Tibial nerve (tissue), 3 donors: ENCODE results near the gene ZDBF2.

Experiments used
- POLR2A ChIP-seq, 2 donors: fragments of 450-650 bp; IDR thresholded peaks; one replicate each; pipeline ENCODE4 v1.6.1; 2017; ENCODE audit warnings: antibody characterized with exemption in 2 of 2, mild to moderate bottlenecking in 2 of 2, moderate library complexity in 2 of 2
- TF ChIP-seq, protein P1 (sequence below), 5 experiments: fragments of 200-600 bp in 3 of 5; fragments of 450-650 bp in 2 of 5; sonication (generic) in 3 of 5; IDR thresholded peaks; one replicate each; pipeline ENCODE4 v1.5.1; 2016 to 2019; ENCODE audit warnings: antibody characterized with exemption in 5 of 5, mild to moderate bottlenecking in 3 of 5, moderate library complexity in 2 of 5

- TF ChIP-seq, protein P1, sequence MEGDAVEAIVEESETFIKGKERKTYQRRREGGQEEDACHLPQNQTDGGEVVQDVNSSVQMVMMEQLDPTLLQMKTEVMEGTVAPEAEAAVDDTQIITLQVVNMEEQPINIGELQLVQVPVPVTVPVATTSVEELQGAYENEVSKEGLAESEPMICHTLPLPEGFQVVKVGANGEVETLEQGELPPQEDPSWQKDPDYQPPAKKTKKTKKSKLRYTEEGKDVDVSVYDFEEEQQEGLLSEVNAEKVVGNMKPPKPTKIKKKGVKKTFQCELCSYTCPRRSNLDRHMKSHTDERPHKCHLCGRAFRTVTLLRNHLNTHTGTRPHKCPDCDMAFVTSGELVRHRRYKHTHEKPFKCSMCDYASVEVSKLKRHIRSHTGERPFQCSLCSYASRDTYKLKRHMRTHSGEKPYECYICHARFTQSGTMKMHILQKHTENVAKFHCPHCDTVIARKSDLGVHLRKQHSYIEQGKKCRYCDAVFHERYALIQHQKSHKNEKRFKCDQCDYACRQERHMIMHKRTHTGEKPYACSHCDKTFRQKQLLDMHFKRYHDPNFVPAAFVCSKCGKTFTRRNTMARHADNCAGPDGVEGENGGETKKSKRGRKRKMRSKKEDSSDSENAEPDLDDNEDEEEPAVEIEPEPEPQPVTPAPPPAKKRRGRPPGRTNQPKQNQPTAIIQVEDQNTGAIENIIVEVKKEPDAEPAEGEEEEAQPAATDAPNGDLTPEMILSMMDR (IDR thresholded peaks at IDR 0.05) = no peak
- TF ChIP-seq POLR2A (IDR thresholded peaks at IDR 0.05) = no peak
Observed at GRCh38 chr2:206241736-206242135, 32.7 kb upstream of the ZDBF2 start.
